OCI-LY7 (cell line): ENCODE measurements around the gene ATP8B4.

Source experiments
- EZH2phosphoT487 ChIP-seq: fragments of 200-600 bp; sonication (generic); IDR thresholded peaks from 2 replicates; pipeline ENCODE4 v1.6.1; 2018; ENCODE audit warnings: low read depth, borderline replicate concordance, mild to moderate bottlenecking, mixed run types, antibody characterized with exemption, low read length, moderate library complexity, mixed read lengths
- TF ChIP-seq, protein P1 (sequence below): fragments of 200-600 bp; sonication (generic); conservative IDR thresholded peaks from 2 replicates; pipeline ENCODE4 v1.5.1; 2014; ENCODE audit warnings: mild to moderate bottlenecking, antibody characterized with exemption, low read length, moderate library complexity, mixed read lengths

DNA sequence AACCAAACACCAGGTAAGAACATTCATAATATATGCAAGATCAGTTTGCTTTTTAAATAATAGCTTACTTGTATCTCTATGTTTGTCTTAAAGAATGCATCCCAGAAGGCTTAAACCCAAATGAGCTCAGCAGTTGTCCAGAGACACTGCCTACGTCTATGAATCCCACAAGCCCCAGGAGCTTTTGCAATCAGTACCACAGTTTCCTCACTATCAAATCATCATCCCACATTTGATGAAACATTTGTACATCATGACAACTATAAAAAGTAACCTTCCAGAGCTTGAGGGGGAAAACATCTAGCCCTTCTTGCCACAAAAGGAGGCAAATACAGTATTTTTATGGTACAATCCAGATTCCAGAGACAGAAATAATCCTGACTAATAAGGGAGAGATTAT, 63.7 kb downstream of the ATP8B4 start:
- TF ChIP-seq, protein P1, sequence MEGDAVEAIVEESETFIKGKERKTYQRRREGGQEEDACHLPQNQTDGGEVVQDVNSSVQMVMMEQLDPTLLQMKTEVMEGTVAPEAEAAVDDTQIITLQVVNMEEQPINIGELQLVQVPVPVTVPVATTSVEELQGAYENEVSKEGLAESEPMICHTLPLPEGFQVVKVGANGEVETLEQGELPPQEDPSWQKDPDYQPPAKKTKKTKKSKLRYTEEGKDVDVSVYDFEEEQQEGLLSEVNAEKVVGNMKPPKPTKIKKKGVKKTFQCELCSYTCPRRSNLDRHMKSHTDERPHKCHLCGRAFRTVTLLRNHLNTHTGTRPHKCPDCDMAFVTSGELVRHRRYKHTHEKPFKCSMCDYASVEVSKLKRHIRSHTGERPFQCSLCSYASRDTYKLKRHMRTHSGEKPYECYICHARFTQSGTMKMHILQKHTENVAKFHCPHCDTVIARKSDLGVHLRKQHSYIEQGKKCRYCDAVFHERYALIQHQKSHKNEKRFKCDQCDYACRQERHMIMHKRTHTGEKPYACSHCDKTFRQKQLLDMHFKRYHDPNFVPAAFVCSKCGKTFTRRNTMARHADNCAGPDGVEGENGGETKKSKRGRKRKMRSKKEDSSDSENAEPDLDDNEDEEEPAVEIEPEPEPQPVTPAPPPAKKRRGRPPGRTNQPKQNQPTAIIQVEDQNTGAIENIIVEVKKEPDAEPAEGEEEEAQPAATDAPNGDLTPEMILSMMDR = no peak
- TF ChIP-seq EZH2phosphoT487 = no peak
